ENCODE measurements around the gene KLHL5. TPM values are rescaled to one million over a fixed set of nuclear protein-coding genes. Genes with fewer than 3 reads are reported as not detected.
A peak's percentile ranks its signal among the peaks of the same experiment; 100 is the strongest.
"Not testable (repeated sequence)": the region's sequence is repeated elsewhere in the genome, so short reads cannot be mapped to it uniquely, and the experiment has no call there.

KLHL5 gene
- polyA plus RNA-seq, 1 donor: 20.5 TPM

- no peaks in the 10 kb centered on the region for H3K4me1 ChIP-seq (ENCODE audit: control insufficient read depth, insufficient read depth, low read length)
- H3K27me3 ChIP-seq (ENCODE audit: control insufficient read depth, insufficient read depth, low read length): no peaks in the 10 kb centered on the region
- no peak overlapping the region for H3K4me3 ChIP-seq (ENCODE audit: low read length)
- no peak overlapping the region for H3K27ac ChIP-seq (ENCODE audit: low read length)
- no peaks in the 10 kb centered on the region for H3K36me3 ChIP-seq (ENCODE audit: control insufficient read depth, insufficient read depth, low read length)
- no CpG with 5 or more reads among the region's 11 CpGs for WGBS (ENCODE audit: insufficient coverage, low lambda C conversion rate)
- no peak for DNase-seq
- H3K9me3 ChIP-seq (ENCODE audit: control insufficient read depth, low read depth, low read length): no peaks in the 10 kb centered on the region
Measured at GRCh38 chr4:39126256-39127095, 64.4 kb downstream of the KLHL5 start.

GRCh38 chr4:39133623-39134022 is 71.6 kb downstream of the KLHL5 start:
- Histone ChIP-seq H3K4me3 (ENCODE audit: low read length) (no peak overlapping the region), H3K9me3 (ENCODE audit: control insufficient read depth, low read depth, low read length) (no peaks in the 10 kb centered on the region), H3K4me1 (ENCODE audit: control insufficient read depth, insufficient read depth, low read length) (peaks cover 5% of the 10 kb centered on the region), H3K27me3 (ENCODE audit: control insufficient read depth, insufficient read depth, low read length) (no peaks in the 10 kb centered on the region), H3K27ac (ENCODE audit: low read length) (no peak overlapping the region), H3K36me3 (ENCODE audit: control insufficient read depth, insufficient read depth, low read length) (no peaks in the 10 kb centered on the region)
- WGBS (ENCODE audit: insufficient coverage, low lambda C conversion rate): 100% methylated on average over 2 of the region's 3 CpGs
- DNase-seq: no peak

GRCh38 chr4:39134683-39135306 is 72.8 kb downstream of the KLHL5 start:
- Histone ChIP-seq H3K4me3 (ENCODE audit: low read length) (no peak overlapping the region), H3K27me3 (ENCODE audit: control insufficient read depth, insufficient read depth, low read length) (no peaks in the 10 kb centered on the region), H3K4me1 (ENCODE audit: control insufficient read depth, insufficient read depth, low read length) (peaks cover 5% of the 10 kb centered on the region), H3K9me3 (ENCODE audit: control insufficient read depth, low read depth, low read length) (no peaks in the 10 kb centered on the region), H3K36me3 (ENCODE audit: control insufficient read depth, insufficient read depth, low read length) (no peaks in the 10 kb centered on the region), H3K27ac (ENCODE audit: low read length) (peak overlapping the region; percentile 52)
- peak; percentile 16 to 32 for DNase-seq
- no CpG with 5 or more reads among the region's 2 CpGs for WGBS (ENCODE audit: insufficient coverage, low lambda C conversion rate)

GRCh38 chr4:39138227-39138626 is 76.2 kb downstream of the KLHL5 start:
- DNase-seq; H3K4me1 ChIP-seq (ENCODE audit: control insufficient read depth, insufficient read depth, low read length); H3K4me3 ChIP-seq (ENCODE audit: low read length); H3K36me3 ChIP-seq (ENCODE audit: control insufficient read depth, insufficient read depth, low read length); H3K27me3 ChIP-seq (ENCODE audit: control insufficient read depth, insufficient read depth, low read length); H3K9me3 ChIP-seq (ENCODE audit: control insufficient read depth, low read depth, low read length); H3K27ac ChIP-seq (ENCODE audit: low read length): not testable (repeated sequence)
- no CpG with 5 or more reads among the region's 3 CpGs for WGBS (ENCODE audit: insufficient coverage, low lambda C conversion rate)

GRCh38 chr4:39146211-39146610 is 84.2 kb downstream of the KLHL5 start:
- no peaks in the 10 kb centered on the region for H3K36me3 ChIP-seq (ENCODE audit: control insufficient read depth, insufficient read depth, low read length)
- H3K9me3 ChIP-seq (ENCODE audit: control insufficient read depth, low read depth, low read length): no peaks in the 10 kb centered on the region
- H3K27ac ChIP-seq (ENCODE audit: low read length): no peak overlapping the region
- WGBS (ENCODE audit: insufficient coverage, low lambda C conversion rate): no CpG with 5 or more reads among the region's 1 CpG
- no peaks in the 10 kb centered on the region for H3K4me1 ChIP-seq (ENCODE audit: control insufficient read depth, insufficient read depth, low read length)
- H3K4me3 ChIP-seq (ENCODE audit: low read length): no peak overlapping the region
- H3K27me3 ChIP-seq (ENCODE audit: control insufficient read depth, insufficient read depth, low read length): no peaks in the 10 kb centered on the region
- no peak for DNase-seq

- H3K27ac ChIP-seq (ENCODE audit: low read length): no peak overlapping the region
- H3K4me3 ChIP-seq (ENCODE audit: low read length): no peak overlapping the region
- no peaks in the 10 kb centered on the region for H3K9me3 ChIP-seq (ENCODE audit: control insufficient read depth, low read depth, low read length)
- no CpG with 5 or more reads among the region's 4 CpGs for WGBS (ENCODE audit: insufficient coverage, low lambda C conversion rate)
- no peak for DNase-seq
- H3K36me3 ChIP-seq (ENCODE audit: control insufficient read depth, insufficient read depth, low read length): no peaks in the 10 kb centered on the region
- H3K4me1 ChIP-seq (ENCODE audit: control insufficient read depth, insufficient read depth, low read length): no peaks in the 10 kb centered on the region
- no peaks in the 10 kb centered on the region for H3K27me3 ChIP-seq (ENCODE audit: control insufficient read depth, insufficient read depth, low read length)
Measured at GRCh38 chr4:39154009-39154408, 92.0 kb downstream of the KLHL5 start.

GRCh38 chr4:39157520-39157919 is 95.5 kb downstream of the KLHL5 start:
- H3K36me3 ChIP-seq (ENCODE audit: control insufficient read depth, insufficient read depth, low read length): no peaks in the 10 kb centered on the region
- H3K27me3 ChIP-seq (ENCODE audit: control insufficient read depth, insufficient read depth, low read length): no peaks in the 10 kb centered on the region
- H3K27ac ChIP-seq (ENCODE audit: low read length): no peak overlapping the region
- no peaks in the 10 kb centered on the region for H3K4me1 ChIP-seq (ENCODE audit: control insufficient read depth, insufficient read depth, low read length)
- no peak overlapping the region for H3K4me3 ChIP-seq (ENCODE audit: low read length)
- no CpG with 5 or more reads among the region's 2 CpGs for WGBS (ENCODE audit: insufficient coverage, low lambda C conversion rate)
- H3K9me3 ChIP-seq (ENCODE audit: control insufficient read depth, low read depth, low read length): no peaks in the 10 kb centered on the region
- DNase-seq: no peak

- no peaks in the 10 kb centered on the region for H3K9me3 ChIP-seq (ENCODE audit: control insufficient read depth, low read depth, low read length)
- 92% methylated on average over 2 of the region's 3 CpGs for WGBS (ENCODE audit: insufficient coverage, low lambda C conversion rate)
- no peak overlapping the region for H3K27ac ChIP-seq (ENCODE audit: low read length)
- no peaks in the 10 kb centered on the region for H3K36me3 ChIP-seq (ENCODE audit: control insufficient read depth, insufficient read depth, low read length)
- H3K27me3 ChIP-seq (ENCODE audit: control insufficient read depth, insufficient read depth, low read length): no peaks in the 10 kb centered on the region
- no peak for DNase-seq
- no peaks in the 10 kb centered on the region for H3K4me1 ChIP-seq (ENCODE audit: control insufficient read depth, insufficient read depth, low read length)
- H3K4me3 ChIP-seq (ENCODE audit: low read length): no peak overlapping the region
Measured at GRCh38 chr4:39166177-39166576, 104.1 kb downstream of the KLHL5 start.

GRCh38 chr4:39166669-39167068 is 104.6 kb downstream of the KLHL5 start:
- H3K36me3 ChIP-seq (ENCODE audit: control insufficient read depth, insufficient read depth, low read length): no peaks in the 10 kb centered on the region
- H3K9me3 ChIP-seq (ENCODE audit: control insufficient read depth, low read depth, low read length): no peaks in the 10 kb centered on the region
- no peaks in the 10 kb centered on the region for H3K4me1 ChIP-seq (ENCODE audit: control insufficient read depth, insufficient read depth, low read length)
- no peaks in the 10 kb centered on the region for H3K27me3 ChIP-seq (ENCODE audit: control insufficient read depth, insufficient read depth, low read length)
- WGBS (ENCODE audit: insufficient coverage, low lambda C conversion rate): no CpG with 5 or more reads among the region's 7 CpGs
- no peak overlapping the region for H3K4me3 ChIP-seq (ENCODE audit: low read length)
- no peak overlapping the region for H3K27ac ChIP-seq (ENCODE audit: low read length)
- no peak for DNase-seq

- DNase-seq: no peak
- no peak overlapping the region for H3K4me3 ChIP-seq (ENCODE audit: low read length)
- 100% methylated on average over 1 of the region's 3 CpGs for whole genome bisulfite sequencing (ENCODE audit: insufficient coverage, low lambda C conversion rate)
- no peaks in the 10 kb centered on the region for H3K36me3 ChIP-seq (ENCODE audit: control insufficient read depth, insufficient read depth, low read length)
- H3K4me1 ChIP-seq (ENCODE audit: control insufficient read depth, insufficient read depth, low read length): no peaks in the 10 kb centered on the region
- H3K27me3 ChIP-seq (ENCODE audit: control insufficient read depth, insufficient read depth, low read length): no peaks in the 10 kb centered on the region
- H3K9me3 ChIP-seq (ENCODE audit: control insufficient read depth, low read depth, low read length): no peaks in the 10 kb centered on the region
- H3K27ac ChIP-seq (ENCODE audit: low read length): no peak overlapping the region
Measured at GRCh38 chr4:39169426-39169825, 107.4 kb downstream of the KLHL5 start.
